Adrenal gland (tissue), 12 donors: ENCODE results near the gene BRPF1. TPM values are rescaled to one million over a fixed set of nuclear protein-coding genes. Genes with fewer than 3 reads are reported as not detected.

Experiments used
- DNase-seq, 7 donors: peaks; one replicate each; pipeline ENCODE4 v3.0.0-alpha.2; 2019 to 2020
- H3K27ac ChIP-seq, 5 donors: fragments of 200-600 bp; sonication (generic) in 4 of 5; 1 replicate in 3 of 5; 2 replicates in 2 of 5; pipeline versions ENCODE4 v1.5.1 to v1.8.0; 2016 to 2020; ENCODE audit warnings: mild to moderate bottlenecking in 1 of 5
- H3K27me3 ChIP-seq: fragments of 200-600 bp; 2 replicates; pipeline ENCODE4 v1.8.0; 2021
- H3K36me3 ChIP-seq, 2 donors: fragments of 200-600 bp; replicated peaks in 1 of 2; 1 replicate in 1 of 2; 2 replicates in 1 of 2; pipeline versions ENCODE4 v1.5.1 to v1.8.0; 2018 to 2022
- H3K4me1 ChIP-seq, 2 donors: fragments of 200-600 bp; replicated peaks in 1 of 2; 1 replicate in 1 of 2; 2 replicates in 1 of 2; pipeline versions ENCODE4 v1.5.1 to v1.8.0; 2018 to 2021
- H3K4me3 ChIP-seq, 4 donors: fragments of 200-600 bp; sonication (generic) in 3 of 4; one replicate each; pipeline ENCODE4 v1.5.1; 2016 to 2018
- H3K9me3 ChIP-seq, 3 donors: fragments of 200-600 bp; sonication (generic) in 1 of 3; replicated peaks in 1 of 3; 1 replicate in 2 of 3; 2 replicates in 1 of 3; pipeline versions ENCODE4 v1.5.1 to v1.8.0; 2016 to 2021
- CTCF ChIP-seq, 6 experiments: fragments of 450-650 bp in 4 of 6; fragments of 200-600 bp in 2 of 6; sonication (generic) in 1 of 6; IDR thresholded peaks; 1 replicate in 5 of 6; 2 replicates in 1 of 6; pipeline versions ENCODE4 v1.5.1 to v1.8.0; 2016 to 2021; ENCODE audit warnings: antibody characterized with exemption in 6 of 6, mild to moderate bottlenecking in 2 of 6, moderate library complexity in 1 of 6
- POLR2A ChIP-seq, 2 donors: fragments of 450-650 bp; IDR thresholded peaks; one replicate each; pipeline ENCODE4 v1.6.1; 2017; ENCODE audit warnings: antibody characterized with exemption in 2 of 2, mild to moderate bottlenecking in 2 of 2, moderate library complexity in 1 of 2
- WGBS, 4 donors: extraction: QIAGEN DNeasy Blood & Tissue Kit in 2 of 4; methylation state at CpG; one replicate each; pipeline versions ENCODE4 v1.1.5 to v1.1.7; 2013 to 2017; 5-methylcytosine and 5-hydroxymethylcytosine counted together
- intact Hi-C, 2 donors: fragments of 100-400 bp; cut with DNase I; formaldehyde crosslinking; loops; one replicate each; pipeline versions ENCODE4 v1.14.1 to v1.15.0; 2022 to 2023
- polyA plus RNA-seq, 3 donors: library from polyadenylated mRNA; stranded (reverse); fragments of 200-250 nt in 2 of 3; fragments of 350-450 nt in 1 of 3; fragmentation: Illumina TruSeq in 1 of 3; extraction: RNeasy Lipid Tissue Mini Kit (QIAGEN cat#74804) in 1 of 3; gene quantifications; one replicate each; pipeline ENCODE4 v1.2.3, GENCODE V29; 2013 to 2014
- total RNA-seq, 9 donors: library from RNA; depleted of rRNA in 4 of 9; stranded (reverse); fragments of >200 nt in 4 of 9; fragments of 120-200 nt in 1 of 9; fragmentation: NEBNext Ultra II Directional in 1 of 9; extraction: Animal tissue kit (Norgen Biotek cat#: 25700) in 1 of 9; gene quantifications; one replicate each; pipeline versions ENCODE4 v1.1.0 to v1.2.4, GENCODE V29; 2013 to 2023
- donor health status: healthy with polysubstance abuse.
- donor health status: Bipolar disorder and iron deficiency.
- donor health status: DM: yes; HTN: yes; CAD: no.
- donor health status: DM: no; HTN: no; CAD: no.
- donor health status: DM: no; HTN: no; CAD: no.
- donor health status: DM: yes; HTN: yes; CAD: no.

The BRPF1 gene
- total and polyA plus RNA-seq, 12 donors = 7.4 to 18.7 (median 14.3) TPM

- H3K9me3 ChIP-seq = no peaks in the 10 kb centered on the region
- no peaks in the 10 kb centered on the region for H3K27me3 ChIP-seq
- no peak overlapping the region for H3K27ac ChIP-seq
- DNase-seq = no peak
- H3K4me3 ChIP-seq = no peak overlapping the region
- 96 to 100% methylated on average over 1 of the region's 1 CpG; no CpG with 5 or more reads in 2 of the 4 donors for WGBS, 4 donors
- peaks cover 0 to 5% of the 10 kb centered on the region in 2 donors for H3K4me1 ChIP-seq
- H3K36me3 ChIP-seq = peaks cover 0 to 100% of the 10 kb centered on the region in 2 donors
- intact Hi-C loops = no loop called here
- TF ChIP-seq POLR2A (IDR thresholded peaks at IDR 0.05) = no peak
- no peak for TF ChIP-seq CTCF (IDR thresholded peaks at IDR 0.05)
These were observed 11.0 kb downstream of the BRPF1 start for GRCh38 chr3:9742560-9742959.

- 93 to 95% (median 93%) methylated on average over 17 to 18 of the region's 18 CpGs for WGBS, 4 donors
- peaks cover 0 to 95% of the 10 kb centered on the region in 2 donors for H3K36me3 ChIP-seq
These were observed 12.0 kb downstream of the BRPF1 start for GRCh38 chr3:9743548-9743947.

GRCh38 chr3:9744162-9744561, 12.6 kb downstream of the BRPF1 start:
- Histone ChIP-seq H3K27me3 (no peaks in the 10 kb centered on the region), H3K4me1 (peaks cover 4 to 5% of the 10 kb centered on the region in 2 donors), H3K27ac (no peak overlapping the region), H3K9me3 (no peaks in the 10 kb centered on the region), H3K4me3 (no peak overlapping the region), H3K36me3 (peaks cover 0 to 89% of the 10 kb centered on the region in 2 donors)
- DNase-seq = no peak
- intact Hi-C loops = no loop called here
- TF ChIP-seq CTCF (IDR thresholded peaks at IDR 0.05) (no peak), POLR2A (IDR thresholded peaks at IDR 0.05) (no peak)
- WGBS, 4 donors = 94 to 97% (median 95%) methylated on average over 10 to 13 of the region's 13 CpGs

More at GRCh38 chr3:9743548-9743947, 12.0 kb downstream of the BRPF1 start:
- no peak for DNase-seq
- H3K4me3 ChIP-seq = no peak overlapping the region
- no peaks in the 10 kb centered on the region for H3K4me1 ChIP-seq
- TF ChIP-seq CTCF (IDR thresholded peaks at IDR 0.05) = no peak
- no peak for TF ChIP-seq POLR2A (IDR thresholded peaks at IDR 0.05)
- intact Hi-C loops = no loop called here
- no peaks in the 10 kb centered on the region for H3K27me3 ChIP-seq
- no peaks in the 10 kb centered on the region for H3K9me3 ChIP-seq
- no peak overlapping the region for H3K27ac ChIP-seq

GRCh38 chr3:9745521-9745920, 14.0 kb downstream of the BRPF1 start:
- Histone ChIP-seq H3K4me3 (no peak overlapping the region), H3K36me3 (peaks cover 0 to 75% of the 10 kb centered on the region in 2 donors), H3K27me3 (no peaks in the 10 kb centered on the region), H3K4me1 (peaks cover 9 to 11% of the 10 kb centered on the region in 2 donors), H3K9me3 (no peaks in the 10 kb centered on the region), H3K27ac (no peak overlapping the region)
- 89 to 94% (median 90%) methylated on average over 3 to 12 of the region's 12 CpGs for WGBS, 4 donors
- TF ChIP-seq POLR2A (IDR thresholded peaks at IDR 0.05) (no peak), CTCF (IDR thresholded peaks at IDR 0.05) (no peak)
- intact Hi-C loops = no loop called here
- DNase-seq = no peak
